ENCODE results near the gene LBX2. TPM values are rescaled to one million over a fixed set of nuclear protein-coding genes. Genes with fewer than 3 reads are reported as not detected.

LBX2 gene
- total RNA-seq, 1 experiment from 2014 or later, result not detected

DNA sequence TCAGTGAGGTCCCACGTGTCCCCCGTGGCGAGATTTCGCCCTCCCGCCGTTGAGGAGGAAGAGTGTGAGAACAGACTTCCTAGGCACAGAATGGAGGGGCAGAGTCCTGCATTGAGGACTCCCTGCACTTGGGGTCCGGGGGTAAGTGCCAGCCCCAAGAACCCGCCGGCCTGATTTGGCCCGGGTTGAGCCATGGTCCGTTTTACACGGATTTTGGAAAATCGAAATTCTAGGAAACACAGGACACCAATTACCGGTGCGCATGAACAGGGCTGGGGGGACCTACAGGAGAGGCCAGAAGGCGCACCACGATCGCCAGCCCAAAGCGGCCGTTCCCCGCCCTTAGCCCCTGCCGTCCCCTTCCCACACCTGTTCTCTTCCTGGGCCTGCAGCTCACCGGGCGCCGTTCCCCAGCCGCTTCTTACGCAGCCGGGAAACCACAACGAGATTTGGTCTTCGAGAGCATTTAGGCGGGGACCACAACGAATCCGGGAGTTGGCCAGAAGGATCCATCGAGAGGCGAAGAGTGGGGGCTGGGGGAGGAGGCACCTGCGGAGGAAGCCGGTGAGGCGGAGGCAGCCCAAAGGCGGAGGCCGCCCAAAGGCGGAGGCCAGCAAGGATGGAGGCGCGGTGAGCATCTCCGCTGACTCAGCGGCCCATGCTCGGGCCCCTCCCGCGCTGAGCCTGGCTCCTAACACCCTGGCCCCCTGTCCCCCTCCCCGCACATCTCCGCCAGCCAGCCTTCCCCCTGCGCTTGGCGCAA is 14.4 kb upstream of the LBX2 start:
- ChIA-PET CTCF (no interaction called here), POLR2A (ENCODE audit: low non-redundant PET) (no interaction called here)
- intact Hi-C loops (cut with micrococcal nuclease; ENCODE audit: unreplicated experiment), result no loop called here
- Histone ChIP-seq H3K4me3 (ENCODE audit: low read depth, low read length, poor library complexity, severe bottlenecking) (peak overlapping the region; percentile 30), H3K27me3 (replicated peaks; ENCODE audit: insufficient read depth, low read depth, low read length, poor library complexity) (peaks cover 59% of the 10 kb centered on the region), H3K9me3 (ENCODE audit: low read depth, low read length, poor library complexity, severe bottlenecking) (no peaks in the 10 kb centered on the region), H3K36me3 (ENCODE audit: insufficient read depth, low read length, poor library complexity, severe bottlenecking) (no peaks in the 10 kb centered on the region), H3K4me1 (ENCODE audit: insufficient read depth, low read length, poor library complexity, severe bottlenecking) (peaks cover 21% of the 10 kb centered on the region), H3K27ac (ENCODE audit: low read depth, low read length, poor library complexity, severe bottlenecking) (no peak overlapping the region)
- TF ChIP-seq EZH2 (IDR thresholded peaks at IDR 0.05; ENCODE audit: borderline replicate concordance, low read depth, low read length, poor library complexity, severe bottlenecking), result no peak
- TF ChIP-seq, protein P1, sequence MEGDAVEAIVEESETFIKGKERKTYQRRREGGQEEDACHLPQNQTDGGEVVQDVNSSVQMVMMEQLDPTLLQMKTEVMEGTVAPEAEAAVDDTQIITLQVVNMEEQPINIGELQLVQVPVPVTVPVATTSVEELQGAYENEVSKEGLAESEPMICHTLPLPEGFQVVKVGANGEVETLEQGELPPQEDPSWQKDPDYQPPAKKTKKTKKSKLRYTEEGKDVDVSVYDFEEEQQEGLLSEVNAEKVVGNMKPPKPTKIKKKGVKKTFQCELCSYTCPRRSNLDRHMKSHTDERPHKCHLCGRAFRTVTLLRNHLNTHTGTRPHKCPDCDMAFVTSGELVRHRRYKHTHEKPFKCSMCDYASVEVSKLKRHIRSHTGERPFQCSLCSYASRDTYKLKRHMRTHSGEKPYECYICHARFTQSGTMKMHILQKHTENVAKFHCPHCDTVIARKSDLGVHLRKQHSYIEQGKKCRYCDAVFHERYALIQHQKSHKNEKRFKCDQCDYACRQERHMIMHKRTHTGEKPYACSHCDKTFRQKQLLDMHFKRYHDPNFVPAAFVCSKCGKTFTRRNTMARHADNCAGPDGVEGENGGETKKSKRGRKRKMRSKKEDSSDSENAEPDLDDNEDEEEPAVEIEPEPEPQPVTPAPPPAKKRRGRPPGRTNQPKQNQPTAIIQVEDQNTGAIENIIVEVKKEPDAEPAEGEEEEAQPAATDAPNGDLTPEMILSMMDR (conservative IDR thresholded peaks at IDR 0.05; ENCODE audit: low read depth, low read length), result no peak
- peak; percentile 24 for DNase-seq (ENCODE audit: low spot score)
- no TSS peak for BruUV-seq (replicated peaks)

GRCh38 chr2:74512744-74513604 is 13.6 kb upstream of the LBX2 start:
- Histone ChIP-seq H3K27me3 (replicated peaks; ENCODE audit: insufficient read depth, low read depth, low read length, poor library complexity) (peaks cover 51% of the 10 kb centered on the region), H3K4me1 (ENCODE audit: insufficient read depth, low read length, poor library complexity, severe bottlenecking) (peaks cover 27% of the 10 kb centered on the region), H3K4me3 (ENCODE audit: low read depth, low read length, poor library complexity, severe bottlenecking) (no peak overlapping the region), H3K36me3 (ENCODE audit: insufficient read depth, low read length, poor library complexity, severe bottlenecking) (no peaks in the 10 kb centered on the region), H3K27ac (ENCODE audit: low read depth, low read length, poor library complexity, severe bottlenecking) (no peak overlapping the region), H3K9me3 (ENCODE audit: low read depth, low read length, poor library complexity, severe bottlenecking) (no peaks in the 10 kb centered on the region)
- CTCF ChIA-PET, result no interaction called here
- intact Hi-C loops (cut with micrococcal nuclease; ENCODE audit: unreplicated experiment), result no loop called here
- TF ChIP-seq EZH2 (IDR thresholded peaks at IDR 0.05; ENCODE audit: borderline replicate concordance, low read depth, low read length, poor library complexity, severe bottlenecking), result peak; percentile 27
- TF ChIP-seq, protein P1 (conservative IDR thresholded peaks at IDR 0.05; ENCODE audit: low read depth, low read length), result no peak
- no peak for DNase-seq (ENCODE audit: low spot score)
- POLR2A ChIA-PET (ENCODE audit: low non-redundant PET), result interaction anchor here (0.5 to 0.6 kb wide), 2 partner anchors 51 to 62 kb away, joined by 3 to 7 read pairs; no protein-coding TSS in a partner anchor
- no TSS peak for BruUV-seq (replicated peaks)

DNA sequence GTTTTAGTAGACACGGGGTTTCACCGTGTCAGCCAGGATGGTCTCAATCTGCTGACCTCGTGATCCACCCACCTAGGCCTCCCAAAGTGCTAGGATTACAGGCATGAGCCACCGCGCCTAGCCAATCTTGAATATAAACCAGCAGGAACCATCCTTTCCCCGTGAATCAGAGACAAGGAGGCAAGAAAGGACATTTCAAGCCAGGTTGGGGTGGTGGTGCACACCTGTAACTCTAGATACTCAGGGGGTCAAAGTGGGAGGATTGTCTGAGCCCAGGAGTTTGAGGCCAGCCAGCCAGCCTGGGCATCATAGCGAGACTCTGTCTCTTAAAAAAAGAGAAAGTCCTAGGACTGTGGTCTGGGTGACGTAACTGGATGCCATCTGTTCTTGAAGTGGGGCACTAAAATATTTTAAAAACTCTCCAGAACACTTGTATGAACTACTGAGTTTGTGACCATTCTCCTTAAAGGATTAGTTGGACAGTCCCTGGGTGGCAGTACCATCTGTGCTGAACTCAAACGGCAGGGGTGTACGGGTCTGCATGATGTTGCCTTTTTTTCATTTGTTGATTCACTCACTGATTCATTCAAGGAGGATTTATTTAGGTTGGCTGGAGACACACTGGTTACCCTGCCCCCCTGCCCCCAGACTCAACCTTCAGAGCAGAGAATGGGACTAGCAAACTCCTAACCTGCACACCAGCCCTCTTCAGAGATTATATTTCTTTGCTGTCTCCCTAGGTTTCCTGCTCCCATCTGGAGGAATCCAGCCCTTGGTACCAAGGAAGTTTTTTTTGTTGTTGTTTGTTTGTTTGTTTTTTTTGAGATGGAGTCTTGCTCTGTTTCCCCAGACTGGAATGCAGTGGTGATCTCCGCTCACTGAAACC is 11.9 kb upstream of the LBX2 start:
- Histone ChIP-seq H3K4me1 (ENCODE audit: insufficient read depth, low read length, poor library complexity, severe bottlenecking) (peaks cover 30% of the 10 kb centered on the region), H3K9me3 (ENCODE audit: low read depth, low read length, poor library complexity, severe bottlenecking) (no peaks in the 10 kb centered on the region), H3K36me3 (ENCODE audit: insufficient read depth, low read length, poor library complexity, severe bottlenecking) (no peaks in the 10 kb centered on the region), H3K27ac (ENCODE audit: low read depth, low read length, poor library complexity, severe bottlenecking) (no peak overlapping the region), H3K4me3 (ENCODE audit: low read depth, low read length, poor library complexity, severe bottlenecking) (no peak overlapping the region), H3K27me3 (replicated peaks; ENCODE audit: insufficient read depth, low read depth, low read length, poor library complexity) (peaks cover 38% of the 10 kb centered on the region)
- no TSS peak for BruUV-seq (replicated peaks)
- DNase-seq (ENCODE audit: low spot score), result no peak
- ChIA-PET CTCF (no interaction called here), POLR2A (ENCODE audit: low non-redundant PET) (no interaction called here)
- intact Hi-C loops (cut with micrococcal nuclease; ENCODE audit: unreplicated experiment), result no loop called here
- TF ChIP-seq, protein P1 (conservative IDR thresholded peaks at IDR 0.05; ENCODE audit: low read depth, low read length), result no peak
- no peak for TF ChIP-seq EZH2 (IDR thresholded peaks at IDR 0.05; ENCODE audit: borderline replicate concordance, low read depth, low read length, poor library complexity, severe bottlenecking)
